ENCODE measurements around the gene FOXI1.

GRCh38 chr5:170108266-170108785 lies 2.6 kb downstream of the FOXI1 start:
- TF ChIP-seq CTCF (IDR thresholded peaks at IDR 0.05; ENCODE audit: insufficient read depth, low read length, poor library complexity, severe bottlenecking) (no peak), EZH2phosphoT487 (conservative IDR thresholded peaks at IDR 0.05; ENCODE audit: low read length) (no peak)
